ENCODE data around the gene NELFA.

The NELFA gene

GRCh38 chr4:1986578-1987210, 22.1 kb downstream of the NELFA start:
- H3K4me3 ChIP-seq (ENCODE audit: low read depth, low read length) = no peak overlapping the region
- TF ChIP-seq CTCF (IDR thresholded peaks at IDR 0.05; ENCODE audit: borderline replicate concordance, insufficient read depth, low read depth, low read length) = no peak

GRCh38 chr4:1985780-1986577, 22.8 kb downstream of the NELFA start:
- TF ChIP-seq CTCF (IDR thresholded peaks at IDR 0.05; ENCODE audit: borderline replicate concordance, insufficient read depth, low read depth, low read length) = no peak
- no peak overlapping the region for H3K4me3 ChIP-seq (ENCODE audit: low read depth, low read length)

- no peak overlapping the region for H3K4me3 ChIP-seq (ENCODE audit: low read depth, low read length)
Observed at GRCh38 chr4:1985294-1985693, 23.5 kb downstream of the NELFA start.

GRCh38 chr4:1984406-1985191, 24.2 kb downstream of the NELFA start:
- TF ChIP-seq CTCF (IDR thresholded peaks at IDR 0.05; ENCODE audit: borderline replicate concordance, insufficient read depth, low read depth, low read length) = no peak
- H3K4me3 ChIP-seq (ENCODE audit: low read depth, low read length) = no peak overlapping the region

More at GRCh38 chr4:1985294-1985693, 23.5 kb downstream of the NELFA start:
- TF ChIP-seq CTCF (IDR thresholded peaks at IDR 0.05; ENCODE audit: borderline replicate concordance, insufficient read depth, low read depth, low read length) = no peak

- TF ChIP-seq CTCF (IDR thresholded peaks at IDR 0.05; ENCODE audit: borderline replicate concordance, insufficient read depth, low read depth, low read length) = no peak
- H3K4me3 ChIP-seq (ENCODE audit: low read depth, low read length) = no peak overlapping the region
Observed at GRCh38 chr4:1983846-1984405, 24.8 kb downstream of the NELFA start.

- no peak overlapping the region for H3K4me3 ChIP-seq (ENCODE audit: low read depth, low read length)
- TF ChIP-seq CTCF (IDR thresholded peaks at IDR 0.05; ENCODE audit: borderline replicate concordance, insufficient read depth, low read depth, low read length) = no peak
Observed at GRCh38 chr4:1983053-1983845, 25.5 kb downstream of the NELFA start.

Data from GM12875 (cell line).